ENCODE results near the gene PARP3.
A peak's percentile ranks its signal among the peaks of the same experiment; 100 is the strongest.

Gene PARP3

GRCh38 chr3:51949121-51949520, 7.0 kb downstream of the PARP3 start:
- DNase-seq = no peak

GRCh38 chr3:51950899-51951298, 8.7 kb downstream of the PARP3 start:
- DNase-seq = no peak

- no peak for DNase-seq
Observed at GRCh38 chr3:51953445-51953844, 11.3 kb downstream of the PARP3 start.

- DNase-seq = no peak
Observed at GRCh38 chr3:51954105-51954504, 11.9 kb downstream of the PARP3 start.

GRCh38 chr3:51954713-51955112, 12.6 kb downstream of the PARP3 start:
- DNase-seq = no peak

GRCh38 chr3:51955175-51955892, 13.2 kb downstream of the PARP3 start, which contains the start of gene GPR62:
GPR62 (plus strand) TSS chr3:51955381; CDS start chr3:51955653, 272 bp downstream.
- DNase-seq = no peak

GRCh38 chr3:51955893-51956770, 14.0 kb downstream of the PARP3 start:
- peak; percentile 23 for DNase-seq

- no peak for DNase-seq
Observed at GRCh38 chr3:51957520-51958205, 15.5 kb downstream of the PARP3 start.

GRCh38 chr3:51958603-51959521, 16.7 kb downstream of the PARP3 start:
- no peak for DNase-seq

GRCh38 chr3:51959651-51960050, 17.5 kb downstream of the PARP3 start:
- no peak for DNase-seq

GRCh38 chr3:51960386-51960785, 18.2 kb downstream of the PARP3 start:
- DNase-seq = no peak

- no peak for DNase-seq
Observed at GRCh38 chr3:51961011-51961410, 18.8 kb downstream of the PARP3 start.

GRCh38 chr3:51961602-51962569, 19.7 kb downstream of the PARP3 start:
- DNase-seq = no peak

GRCh38 chr3:51962854-51963530, 20.8 kb downstream of the PARP3 start:
- DNase-seq = no peak

- DNase-seq = no peak
Observed at GRCh38 chr3:51963951-51964451, 21.8 kb downstream of the PARP3 start.

GRCh38 chr3:51964521-51964920, 22.4 kb downstream of the PARP3 start:
- DNase-seq = no peak

GRCh38 chr3:51966016-51966415, 23.9 kb downstream of the PARP3 start:
- no peak for DNase-seq

GRCh38 chr3:51966486-51966885, 24.3 kb downstream of the PARP3 start:
- DNase-seq = no peak

- no peak for DNase-seq
Observed at GRCh38 chr3:51966922-51967383, 24.8 kb downstream of the PARP3 start.
